Measurements from ENCODE around the gene GALNT13.

DNA sequence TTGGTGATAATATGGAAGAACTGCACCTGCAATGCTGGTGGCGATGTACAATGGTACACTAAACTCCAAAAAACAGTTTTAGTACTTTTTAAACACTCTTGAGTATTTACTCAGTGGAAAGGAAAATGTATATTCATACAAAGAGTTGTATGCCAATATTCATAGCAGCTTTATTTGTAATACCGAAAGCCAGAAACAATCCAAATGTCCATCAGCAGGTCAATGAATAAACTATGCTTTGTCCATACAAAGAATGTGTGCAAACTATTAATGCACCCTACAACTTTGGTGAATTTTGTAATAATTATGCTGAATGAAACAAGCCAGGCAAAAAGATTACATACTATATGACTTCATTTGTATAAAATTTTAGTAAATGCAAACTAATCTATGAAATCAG lies 396.3 kb downstream of the GALNT13 start:
- TF ChIP-seq POLR2A (IDR thresholded peaks at IDR 0.05), result no peak
- TF ChIP-seq EP300 (IDR thresholded peaks at IDR 0.05), result no peak
- TF ChIP-seq, protein P1, sequence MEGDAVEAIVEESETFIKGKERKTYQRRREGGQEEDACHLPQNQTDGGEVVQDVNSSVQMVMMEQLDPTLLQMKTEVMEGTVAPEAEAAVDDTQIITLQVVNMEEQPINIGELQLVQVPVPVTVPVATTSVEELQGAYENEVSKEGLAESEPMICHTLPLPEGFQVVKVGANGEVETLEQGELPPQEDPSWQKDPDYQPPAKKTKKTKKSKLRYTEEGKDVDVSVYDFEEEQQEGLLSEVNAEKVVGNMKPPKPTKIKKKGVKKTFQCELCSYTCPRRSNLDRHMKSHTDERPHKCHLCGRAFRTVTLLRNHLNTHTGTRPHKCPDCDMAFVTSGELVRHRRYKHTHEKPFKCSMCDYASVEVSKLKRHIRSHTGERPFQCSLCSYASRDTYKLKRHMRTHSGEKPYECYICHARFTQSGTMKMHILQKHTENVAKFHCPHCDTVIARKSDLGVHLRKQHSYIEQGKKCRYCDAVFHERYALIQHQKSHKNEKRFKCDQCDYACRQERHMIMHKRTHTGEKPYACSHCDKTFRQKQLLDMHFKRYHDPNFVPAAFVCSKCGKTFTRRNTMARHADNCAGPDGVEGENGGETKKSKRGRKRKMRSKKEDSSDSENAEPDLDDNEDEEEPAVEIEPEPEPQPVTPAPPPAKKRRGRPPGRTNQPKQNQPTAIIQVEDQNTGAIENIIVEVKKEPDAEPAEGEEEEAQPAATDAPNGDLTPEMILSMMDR (IDR thresholded peaks at IDR 0.05), result no peak
- no peak for TF ChIP-seq POLR2AphosphoS5 (IDR thresholded peaks at IDR 0.05)

Data from gastroesophageal sphincter (tissue), 3 donors.